GM19328 (cell line): ENCODE measurements around the gene MTG1.
"Not testable (repeated sequence)": the region's sequence is repeated elsewhere in the genome, so short reads cannot be mapped to it uniquely, and the experiment has no call there.

ENCODE experiments used
- ATAC-seq: cut with Tn5 transposase; IDR thresholded peaks from one replicate; pipeline ENCODE4 v1.9.1; 2021; ENCODE audit warnings: mild to moderate bottlenecking, moderate library complexity; ENCODE audit not compliant: unreplicated experiment

The MTG1 gene

GRCh38 chr10:133464582-133465031 lies 70.7 kb downstream of the MTG1 start:
- ATAC-seq, result no peak

GRCh38 chr10:133465191-133465949 lies 71.4 kb downstream of the MTG1 start:
- ATAC-seq, result no peak

GRCh38 chr10:133465950-133466474 lies 72.1 kb downstream of the MTG1 start:
- ATAC-seq, result no peak

- no peak for ATAC-seq
Measured at GRCh38 chr10:133466683-133467275, 72.8 kb downstream of the MTG1 start.

GRCh38 chr10:133467286-133467911 lies 73.4 kb downstream of the MTG1 start:
- no peak for ATAC-seq

- ATAC-seq, result not testable (repeated sequence)
Measured at GRCh38 chr10:133469205-133469604, 75.2 kb downstream of the MTG1 start.

- ATAC-seq, result no peak
Measured at GRCh38 chr10:133471300-133472109, 77.5 kb downstream of the MTG1 start.
